AG09309 (cell line): ENCODE measurements around the gene SURF4.

Source experiments
- DNase-seq: peaks from one replicate; pipeline ENCODE4 v3.0.0-alpha.2; 2010; ENCODE audit warnings: low read depth
- H3K4me3 ChIP-seq: 2 replicates; pipeline ENCODE4 v1.5.1; 2011; ENCODE audit warnings: mild to moderate bottlenecking, low read depth, low read length, moderate library complexity; ENCODE audit not compliant: control insufficient read depth
- CTCF ChIP-seq: IDR thresholded peaks from 2 replicates; pipeline ENCODE4 v1.5.1; 2011; ENCODE audit warnings: mild to moderate bottlenecking, low read depth, low read length, inconsistent platforms; ENCODE audit not compliant: insufficient read depth, control insufficient read depth; ENCODE audit errors: missing control alignments

SURF4 gene

DNA sequence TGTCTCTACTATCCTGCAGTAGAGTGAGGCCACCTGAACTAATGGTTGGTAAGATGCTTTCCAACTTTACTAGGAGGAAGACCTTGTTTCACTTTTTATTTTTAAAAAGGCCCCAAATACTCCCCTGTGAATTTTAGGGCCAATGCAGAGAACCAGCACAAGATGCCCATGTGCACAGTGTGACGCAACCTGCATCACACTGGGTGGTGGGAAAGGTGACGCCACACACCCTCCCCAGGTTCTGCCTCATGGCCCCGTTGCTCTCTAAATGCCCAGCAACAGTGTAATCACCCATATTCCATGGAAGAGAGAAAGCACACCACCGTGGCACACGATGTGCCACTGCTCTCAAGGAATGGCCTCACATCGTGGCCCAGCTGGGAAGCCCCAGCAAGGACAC is 6.4 kb downstream of the SURF4 start:
- H3K4me3 ChIP-seq, result no peak overlapping the region
- no peak for DNase-seq
- no peak for TF ChIP-seq CTCF

DNA sequence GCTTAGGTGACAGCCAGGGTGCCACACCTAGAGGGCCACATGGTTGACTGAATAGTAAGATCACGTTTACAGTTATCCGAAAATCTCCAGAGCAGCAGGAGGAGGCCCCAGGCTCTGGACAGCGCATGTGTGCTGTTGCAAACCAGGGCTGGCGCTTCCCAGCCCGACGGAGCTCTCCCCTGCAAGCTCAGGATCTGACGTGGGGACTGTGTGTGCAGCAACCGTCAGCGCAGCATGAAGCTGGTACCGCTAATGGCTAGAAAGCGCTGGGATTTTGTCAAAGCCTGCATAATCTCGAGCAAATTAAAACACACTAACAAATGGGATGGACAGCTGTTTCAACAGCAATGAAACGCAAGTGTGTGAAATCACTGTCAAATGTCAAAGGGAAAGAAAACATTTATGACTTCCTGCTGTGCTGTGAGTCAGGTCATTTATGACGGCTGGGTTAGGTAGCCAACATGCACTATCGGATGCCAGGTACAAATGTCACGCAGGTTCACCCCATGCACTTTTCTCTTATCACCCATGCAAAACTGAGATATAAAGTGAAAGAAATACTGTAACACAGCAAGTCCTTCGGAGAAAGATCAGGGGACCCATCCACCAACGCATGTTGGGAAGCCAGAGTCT is 7.5 kb downstream of the SURF4 start:
- no peak for TF ChIP-seq CTCF
- no peak overlapping the region for H3K4me3 ChIP-seq
- no peak for DNase-seq

GRCh38 chr9:133367778-133368177 is 8.1 kb downstream of the SURF4 start:
- H3K4me3 ChIP-seq, result no peak overlapping the region
- no peak for DNase-seq
- no peak for TF ChIP-seq CTCF

GRCh38 chr9:133367221-133367620 is 8.6 kb downstream of the SURF4 start:
- no peak for TF ChIP-seq CTCF
- no peak for DNase-seq
- H3K4me3 ChIP-seq, result no peak overlapping the region

GRCh38 chr9:133366435-133366834 is 9.4 kb downstream of the SURF4 start:
- DNase-seq, result no peak
- no peak overlapping the region for H3K4me3 ChIP-seq
- no peak for TF ChIP-seq CTCF

DNA sequence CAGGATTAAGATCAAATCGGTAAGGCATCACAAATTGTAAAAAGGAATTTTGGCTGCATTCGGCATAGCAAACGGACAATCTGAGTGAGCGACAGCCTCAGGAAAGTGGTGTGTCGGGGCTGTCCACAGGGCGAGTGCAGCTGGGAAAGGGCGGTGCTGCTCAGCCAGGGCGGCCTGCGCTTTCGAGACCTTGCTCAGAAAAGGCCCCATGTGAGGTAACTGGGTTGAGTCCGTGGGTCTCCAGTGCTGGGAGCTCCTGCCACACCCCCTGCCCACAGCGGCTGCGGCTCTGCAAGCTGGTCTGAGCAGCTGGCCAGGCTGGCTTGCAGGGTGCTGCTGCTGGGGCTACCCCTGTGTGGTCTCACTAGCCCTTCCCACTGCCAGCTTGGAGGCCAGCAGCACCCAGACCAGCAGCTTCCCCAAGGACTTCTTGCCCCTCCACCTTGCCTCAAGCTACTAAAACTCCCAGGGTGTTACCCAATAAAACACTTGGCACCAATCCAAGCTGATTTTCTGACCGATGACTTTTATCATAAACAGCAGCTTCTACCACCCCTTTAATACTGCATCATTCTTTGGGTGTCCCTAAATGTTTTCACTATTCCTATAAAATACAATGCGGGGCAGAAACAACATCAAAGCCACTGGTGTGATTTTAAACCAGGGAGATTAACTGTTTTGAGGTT is 13.4 kb downstream of the SURF4 start:
- H3K4me3 ChIP-seq, result no peak overlapping the region
- no peak for TF ChIP-seq CTCF
- DNase-seq, result no peak
